ENCODE results near the gene SERPINB13. TPM values are rescaled to one million over a fixed set of nuclear protein-coding genes. Genes with fewer than 3 reads are reported as not detected.
"Not testable (repeated sequence)": the region's sequence is repeated elsewhere in the genome, so short reads cannot be mapped to it uniquely, and the experiment has no call there.

Gene SERPINB13
- total RNA-seq, 1 donor from 2014 or later = 0.41 TPM

DNA sequence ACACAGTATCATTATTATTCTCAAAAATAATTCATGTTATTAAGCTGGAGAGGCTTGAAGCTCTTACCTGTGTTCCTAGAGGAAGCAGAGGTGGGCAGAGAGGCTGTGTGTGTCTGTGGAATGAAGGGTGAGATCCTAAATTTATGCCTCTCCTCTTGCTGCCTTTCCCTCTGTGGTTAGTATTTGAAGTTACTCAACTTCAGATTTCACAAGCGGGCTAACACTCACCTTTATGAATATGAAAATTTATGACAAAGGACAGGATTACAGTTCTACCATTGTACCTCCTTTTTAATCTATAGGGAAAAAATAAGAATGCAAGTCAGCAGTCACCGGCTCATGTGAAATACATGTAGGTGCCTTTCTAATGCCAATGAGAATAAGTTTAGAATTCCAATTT is 57.0 kb downstream of the SERPINB13 start, which contains the start of gene SERPINB4:
SERPINB4 (minus strand) TSS at position 115 of the 400 bp plus-strand sequence. CDS start 679 bp downstream, outside the sequence.
- not testable (repeated sequence) for FAIRE-seq

GRCh38 chr18:63644694-63645093 is 57.6 kb downstream of the SERPINB13 start:
- FAIRE-seq = not testable (repeated sequence)

More for the DNA sequence above, 57.0 kb downstream of the SERPINB13 start, which contains the start of gene SERPINB4:
- not testable (repeated sequence) for DNase-seq (ENCODE audit: low spot score in 2 of 2)

DNA sequence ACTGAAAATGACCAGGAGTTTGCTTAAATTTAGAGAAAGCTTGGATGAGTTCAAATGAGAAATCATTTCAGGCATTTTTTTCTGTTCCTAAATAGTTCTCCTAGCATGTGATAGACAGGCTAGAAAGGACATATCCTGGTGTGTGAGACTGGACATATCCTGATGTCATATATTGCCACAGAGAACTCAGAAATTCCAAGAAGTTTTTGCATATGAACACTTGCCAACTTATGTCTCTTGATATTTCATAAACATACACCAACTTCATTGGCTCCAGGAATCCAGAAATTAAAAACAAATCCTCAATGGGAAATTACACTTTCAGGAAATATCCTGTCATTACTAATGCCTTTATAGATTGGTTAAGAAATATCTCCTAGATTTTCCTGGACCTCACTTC is 59.8 kb downstream of the SERPINB13 start:
- no peak for FAIRE-seq
- no peak for DNase-seq (ENCODE audit: low spot score in 2 of 2)

More at GRCh38 chr18:63644694-63645093, 57.6 kb downstream of the SERPINB13 start:
- DNase-seq (ENCODE audit: low spot score in 2 of 2) = not testable (repeated sequence)

DNA sequence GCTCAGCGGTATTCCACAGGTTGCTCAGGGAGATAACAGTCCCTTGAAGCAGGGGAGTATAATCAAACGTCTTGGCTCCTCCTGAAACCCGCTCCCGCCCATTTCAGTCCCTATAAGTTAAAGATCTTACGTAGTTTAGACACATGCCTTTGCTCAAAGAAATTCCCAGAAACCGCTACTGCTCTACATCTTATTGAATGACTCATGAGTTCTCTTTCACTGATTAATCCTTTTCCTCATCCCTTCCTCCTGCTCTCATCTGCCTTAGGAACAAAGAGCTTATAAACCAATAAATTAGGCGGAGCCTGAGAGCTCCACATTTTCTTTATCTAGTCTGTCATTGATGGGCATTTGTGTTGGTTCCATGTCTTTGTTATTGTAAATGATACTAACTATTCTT is 61.1 kb downstream of the SERPINB13 start:
- FAIRE-seq (no peak), DNase-seq (ENCODE audit: low spot score in 2 of 2) (no peak)

Other genes with a start within 250 kb of the SERPINB13 start
- gene KDSR, start 220.1 kb upstream of the SERPINB13 start, total RNA-seq = 12.2 TPM
- 40.8 TPM for gene VPS4B, start 164.9 kb upstream of the SERPINB13 start, total RNA-seq
- gene SERPINB5, start 110.4 kb upstream of the SERPINB13 start, total RNA-seq = under 0.01 TPM
- not detected for gene SERPINB12, start 45.0 kb upstream of the SERPINB13 start, total RNA-seq
- not detected for gene SERPINB4, start 56.9 kb downstream of the SERPINB13 start, total RNA-seq
- gene SERPINB3, start 74.5 kb downstream of the SERPINB13 start, total RNA-seq = not detected
- not detected for gene SERPINB11, start 115.6 kb downstream of the SERPINB13 start, total RNA-seq
- not detected for gene SERPINB7, start 188.1 kb downstream of the SERPINB13 start, total RNA-seq